HEK293 (cell line): ENCODE results near the gene FANCE.

Experiments used
- AEBP2 ChIP-seq: fragments of 450-650 bp; formaldehyde crosslinking; IDR thresholded peaks from 2 replicates; pipeline ENCODE4 v1.5.1; 2016; ENCODE audit warnings: missing biosample characterization, missing genetic modification characterization, borderline replicate concordance
- CTCF ChIP-seq: fragments of 450-650 bp; formaldehyde crosslinking; IDR thresholded peaks from 2 replicates; pipeline ENCODE4 v1.5.1; 2016; ENCODE audit warnings: missing biosample characterization, missing genetic modification characterization
- PRDM1 ChIP-seq: fragments of 450-650 bp; formaldehyde crosslinking; IDR thresholded peaks from 2 replicates; pipeline ENCODE4; 2016; ENCODE audit warnings: missing biosample characterization, missing genetic modification characterization
- TCF7L2 ChIP-seq: IDR thresholded peaks from 2 replicates; pipeline ENCODE4 v1.6.1; 2011; ENCODE audit warnings: low read depth, mild to moderate bottlenecking, inconsistent platforms, low read length, moderate library complexity, borderline replicate concordance
- ZNF10 ChIP-seq: fragments of 450-650 bp; formaldehyde crosslinking; IDR thresholded peaks from 2 replicates; pipeline ENCODE4 v1.5.1; 2017; ENCODE audit warnings: missing biosample characterization, missing genetic modification characterization
- ZNF654 ChIP-seq: fragments of 450-650 bp; formaldehyde crosslinking; IDR thresholded peaks from 2 replicates; pipeline ENCODE4 v1.5.1; 2016; ENCODE audit warnings: low read depth, missing biosample characterization, missing genetic modification characterization
- ZNF785 ChIP-seq: fragments of 450-650 bp; formaldehyde crosslinking; IDR thresholded peaks from 2 replicates; pipeline ENCODE4 v1.5.1; 2016; ENCODE audit warnings: missing biosample characterization, missing genetic modification characterization

- TF ChIP-seq CTCF (tag by site-specific recombination) (no peak), TCF7L2 (no peak), AEBP2 (tag by site-specific recombination) (no peak), PRDM1 (tag by site-specific recombination) (no peak), ZNF654 (tag by site-specific recombination) (no peak), ZNF785 (no peak), ZNF10 (tag by site-specific recombination) (no peak)
Observed at GRCh38 chr6:35402856-35403191, 49.3 kb upstream of the FANCE start.
